Astrocyte (in vitro differentiated cells and primary cell): ENCODE data around the gene NUP107. TPM values are rescaled to one million over a fixed set of nuclear protein-coding genes. Genes with fewer than 3 reads are reported as not detected.

Experiments used
- DNase-seq: peaks from one replicate; pipeline ENCODE4 v3.0.0-alpha.2; 2010; ENCODE audit warnings: low read depth
- FAIRE-seq: peaks from 2 replicates; lab custom pipeline; 2011; peaks lifted over from hg19 to GRCh38; lab: Jason Lieb, UNC
- H2AFZ ChIP-seq: 2 replicates; pipeline ENCODE4 v1.6.0; 2012; ENCODE audit warnings: low read depth, low read length, inconsistent platforms
- H3K27ac ChIP-seq: 2 replicates; pipeline ENCODE4 v1.5.1; 2011; ENCODE audit warnings: low read depth, low read length, inconsistent platforms
- H3K27me3 ChIP-seq: 2 replicates; pipeline ENCODE4 v1.6.0; 2011; ENCODE audit warnings: low read length, inconsistent platforms; ENCODE audit not compliant: insufficient read depth
- H3K36me3 ChIP-seq: 2 replicates; pipeline ENCODE4 v1.5.1; 2011; ENCODE audit warnings: low read length, inconsistent platforms; ENCODE audit not compliant: insufficient read depth
- H3K4me1 ChIP-seq: 2 replicates; pipeline ENCODE4 v1.5.1; 2011; ENCODE audit warnings: low read length, inconsistent platforms; ENCODE audit not compliant: insufficient read depth
- H3K4me2 ChIP-seq: 2 replicates; pipeline ENCODE4 v1.6.0; 2012; ENCODE audit warnings: low read length, inconsistent platforms
- H3K4me3 ChIP-seq: 2 replicates; pipeline ENCODE4 v1.5.1; 2011; ENCODE audit warnings: low read depth, mild to moderate bottlenecking, low read length, inconsistent platforms; ENCODE audit not compliant: insufficient read depth
- H3K79me2 ChIP-seq: 2 replicates; pipeline ENCODE4 v1.6.0; 2012; ENCODE audit warnings: mild to moderate bottlenecking, low read length, inconsistent platforms; ENCODE audit not compliant: insufficient read depth
- H3K9ac ChIP-seq: 2 replicates; pipeline ENCODE4 v1.6.0; 2012; ENCODE audit warnings: mild to moderate bottlenecking, low read length, inconsistent platforms
- H3K9me3 ChIP-seq: 2 replicates; pipeline ENCODE4 v1.5.1; 2012; ENCODE audit warnings: low read depth, mild to moderate bottlenecking, low read length, inconsistent platforms; ENCODE audit not compliant: insufficient read depth
- H4K20me1 ChIP-seq: 2 replicates; pipeline ENCODE4 v1.6.0; 2012; ENCODE audit warnings: low read length, inconsistent platforms; ENCODE audit not compliant: insufficient read depth
- H3K27ac Mint-ChIP-seq: one replicate; pipeline ENCODE4 v1.8.0; 2021; ENCODE audit warnings: mild to moderate bottlenecking, mixed read lengths; ENCODE audit not compliant: unreplicated experiment
- H3K27me3 Mint-ChIP-seq: one replicate; pipeline ENCODE4 v1.8.0; 2021; ENCODE audit warnings: low read depth, mixed read lengths; ENCODE audit not compliant: unreplicated experiment
- H3K36me3 Mint-ChIP-seq: one replicate; pipeline ENCODE4 v1.8.0; 2021; ENCODE audit warnings: low read depth, mixed read lengths; ENCODE audit not compliant: unreplicated experiment
- H3K4me1 Mint-ChIP-seq: one replicate; pipeline ENCODE4 v1.8.0; 2021; ENCODE audit warnings: low read depth, mixed read lengths; ENCODE audit not compliant: unreplicated experiment
- H3K4me3 Mint-ChIP-seq: one replicate; pipeline ENCODE4 v1.8.0; 2021; ENCODE audit warnings: mild to moderate bottlenecking, moderate library complexity, mixed read lengths; ENCODE audit not compliant: unreplicated experiment
- H3K9me3 Mint-ChIP-seq: one replicate; pipeline ENCODE4 v1.8.0; 2021; ENCODE audit warnings: mild to moderate bottlenecking, mixed read lengths; ENCODE audit not compliant: unreplicated experiment
- CTCF ChIP-seq: IDR thresholded peaks from 2 replicates; pipeline ENCODE4 v1.5.1; 2011; ENCODE audit warnings: low read depth, mild to moderate bottlenecking, inconsistent platforms, low read length, moderate library complexity; ENCODE audit not compliant: insufficient read depth
- EZH2 ChIP-seq: IDR thresholded peaks from 2 replicates; pipeline ENCODE4 v1.6.1; 2012; ENCODE audit warnings: mild to moderate bottlenecking, low read length, inconsistent platforms; ENCODE audit not compliant: insufficient read depth
- total RNA-seq: library from RNA; stranded (reverse); gene quantifications from 2 replicates; pipeline ENCODE4 v1.2.1, GENCODE V29; 2021

NUP107 gene
- total RNA-seq, 1 donor from 2014 or later, result 42.8 TPM

- peaks cover 2% of the 10 kb centered on the region for H3K36me3 Mint-ChIP-seq
- no peak overlapping the region for H3K4me3 ChIP-seq
- H3K9ac ChIP-seq, result no peak overlapping the region
- no peaks in the 10 kb centered on the region for H3K27me3 ChIP-seq
- FAIRE-seq, result no peak
- H3K9me3 ChIP-seq, result no peaks in the 10 kb centered on the region
- no peaks in the 10 kb centered on the region for H3K9me3 Mint-ChIP-seq
- H3K27me3 Mint-ChIP-seq, result no peaks in the 10 kb centered on the region
- H3K4me1 ChIP-seq, result no peaks in the 10 kb centered on the region
- H2AFZ ChIP-seq, result no peak overlapping the region
- H3K79me2 ChIP-seq, result no peaks in the 10 kb centered on the region
- H3K4me2 ChIP-seq, result no peak overlapping the region
- DNase-seq, result no peak
- no peaks in the 10 kb centered on the region for H4K20me1 ChIP-seq
- H3K4me3 Mint-ChIP-seq, result no peak overlapping the region
- TF ChIP-seq CTCF (no peak), EZH2 (no peak)
- no peak overlapping the region for H3K27ac ChIP-seq
- no peaks in the 10 kb centered on the region for H3K4me1 Mint-ChIP-seq
- H3K27ac Mint-ChIP-seq, result peak overlapping the region; percentile 75
- no peaks in the 10 kb centered on the region for H3K36me3 ChIP-seq
These were observed 84.6 kb downstream of the NUP107 start for GRCh38 chr12:68771223-68771925.

- H3K27ac ChIP-seq, result no peak overlapping the region
- no peak overlapping the region for H3K4me3 ChIP-seq
- H3K27me3 ChIP-seq, result no peaks in the 10 kb centered on the region
- no peaks in the 10 kb centered on the region for H4K20me1 ChIP-seq
- H3K4me1 Mint-ChIP-seq, result peaks cover 3% of the 10 kb centered on the region
- no peak overlapping the region for H3K27ac Mint-ChIP-seq
- no peak overlapping the region for H3K4me2 ChIP-seq
- H3K79me2 ChIP-seq, result no peaks in the 10 kb centered on the region
- H3K9ac ChIP-seq, result no peak overlapping the region
- no peaks in the 10 kb centered on the region for H3K9me3 Mint-ChIP-seq
- H3K9me3 ChIP-seq, result no peaks in the 10 kb centered on the region
- no peaks in the 10 kb centered on the region for H3K27me3 Mint-ChIP-seq
- no peak for FAIRE-seq
- no peaks in the 10 kb centered on the region for H3K36me3 ChIP-seq
- no peaks in the 10 kb centered on the region for H3K4me1 ChIP-seq
- no peak overlapping the region for H3K4me3 Mint-ChIP-seq
- DNase-seq, result no peak
- peaks cover 2% of the 10 kb centered on the region for H3K36me3 Mint-ChIP-seq
- TF ChIP-seq CTCF (no peak), EZH2 (no peak)
- no peak overlapping the region for H2AFZ ChIP-seq
These were observed 85.9 kb downstream of the NUP107 start for GRCh38 chr12:68772714-68773113.

GRCh38 chr12:68773582-68773981, 86.8 kb downstream of the NUP107 start:
- no peaks in the 10 kb centered on the region for H3K36me3 ChIP-seq
- H3K9ac ChIP-seq, result no peak overlapping the region
- TF ChIP-seq EZH2 (no peak), CTCF (no peak)
- no peaks in the 10 kb centered on the region for H3K27me3 Mint-ChIP-seq
- H4K20me1 ChIP-seq, result no peaks in the 10 kb centered on the region
- no peaks in the 10 kb centered on the region for H3K9me3 Mint-ChIP-seq
- H2AFZ ChIP-seq, result no peak overlapping the region
- no peak overlapping the region for H3K4me2 ChIP-seq
- no peaks in the 10 kb centered on the region for H3K9me3 ChIP-seq
- no peaks in the 10 kb centered on the region for H3K79me2 ChIP-seq
- H3K27me3 ChIP-seq, result no peaks in the 10 kb centered on the region
- H3K4me1 Mint-ChIP-seq, result peaks cover 3% of the 10 kb centered on the region
- H3K4me3 ChIP-seq, result no peak overlapping the region
- peaks cover 2% of the 10 kb centered on the region for H3K36me3 Mint-ChIP-seq
- H3K27ac ChIP-seq, result no peak overlapping the region
- H3K4me3 Mint-ChIP-seq, result no peak overlapping the region
- FAIRE-seq, result no peak
- H3K4me1 ChIP-seq, result no peaks in the 10 kb centered on the region
- no peak overlapping the region for H3K27ac Mint-ChIP-seq
- DNase-seq, result no peak
